Muscle layer of colon (tissue), 2 donors: Measurements from ENCODE around the gene OSBPL6.

ENCODE experiments used
- H3K27ac ChIP-seq: one replicate; pipeline ENCODE4 v1.7.0; 2013; ENCODE audit warnings: low read depth, mild to moderate bottlenecking, low read length, moderate library complexity
- H3K27me3 ChIP-seq, 2 donors: one replicate each; pipeline ENCODE4 v1.7.0; 2013; ENCODE audit warnings: low read length in 2 of 2, mild to moderate bottlenecking in 2 of 2; ENCODE audit not compliant: insufficient read depth in 2 of 2, control insufficient read depth in 1 of 2
- H3K36me3 ChIP-seq: one replicate; pipeline ENCODE4 v1.7.0; 2013; ENCODE audit warnings: mild to moderate bottlenecking, low read length; ENCODE audit not compliant: insufficient read depth
- H3K4me1 ChIP-seq: one replicate; pipeline ENCODE4 v1.7.0; 2013; ENCODE audit warnings: mild to moderate bottlenecking, low read length; ENCODE audit not compliant: insufficient read depth
- H3K4me3 ChIP-seq, 2 donors: one replicate each; pipeline ENCODE4 v1.7.0; 2013; ENCODE audit warnings: low read length in 2 of 2, low read depth in 1 of 2, mild to moderate bottlenecking in 1 of 2, moderate library complexity in 1 of 2
- H3K9ac ChIP-seq: one replicate; pipeline ENCODE4 v1.7.0; 2013; ENCODE audit warnings: low read length
- H3K9me3 ChIP-seq: one replicate; pipeline ENCODE4 v1.7.0; 2013; ENCODE audit warnings: mild to moderate bottlenecking, low read length
- donor health status: abdominal sarcoma.
- donor health status: Adenocarcinoma of cecum.

Gene OSBPL6

GRCh38 chr2:178263159-178263860 is 69.0 kb downstream of the OSBPL6 start:
- no peak overlapping the region for H3K27ac ChIP-seq

GRCh38 chr2:178264211-178264610 is 69.9 kb downstream of the OSBPL6 start:
- no peaks in the 10 kb centered on the region for H3K36me3 ChIP-seq
- no peak overlapping the region for H3K9ac ChIP-seq
- H3K4me3 ChIP-seq = no peak overlapping the region
- no peaks in the 10 kb centered on the region for H3K4me1 ChIP-seq
- no peaks in the 10 kb centered on the region for H3K9me3 ChIP-seq
- H3K27ac ChIP-seq = no peak overlapping the region
- no peaks in the 10 kb centered on the region for H3K27me3 ChIP-seq

More at GRCh38 chr2:178263159-178263860, 69.0 kb downstream of the OSBPL6 start:
- H3K4me3 ChIP-seq = no peak overlapping the region
- no peaks in the 10 kb centered on the region for H3K27me3 ChIP-seq
- H3K36me3 ChIP-seq = no peaks in the 10 kb centered on the region
- H3K9me3 ChIP-seq = no peaks in the 10 kb centered on the region
- no peaks in the 10 kb centered on the region for H3K4me1 ChIP-seq
- no peak overlapping the region for H3K9ac ChIP-seq

- Histone ChIP-seq H3K9ac (no peak overlapping the region), H3K27ac (no peak overlapping the region), H3K36me3 (no peaks in the 10 kb centered on the region), H3K27me3 (no peaks in the 10 kb centered on the region), H3K9me3 (no peaks in the 10 kb centered on the region), H3K4me3 (no peak overlapping the region), H3K4me1 (no peaks in the 10 kb centered on the region)
Measured at GRCh38 chr2:178265851-178266250, 71.5 kb downstream of the OSBPL6 start.

GRCh38 chr2:178266445-178266844 is 72.1 kb downstream of the OSBPL6 start:
- Histone ChIP-seq H3K36me3 (no peaks in the 10 kb centered on the region), H3K9ac (no peak overlapping the region), H3K27ac (no peak overlapping the region), H3K27me3 (no peaks in the 10 kb centered on the region), H3K9me3 (no peaks in the 10 kb centered on the region), H3K4me1 (no peaks in the 10 kb centered on the region), H3K4me3 (no peak overlapping the region)

- H3K9me3 ChIP-seq = no peaks in the 10 kb centered on the region
- no peak overlapping the region for H3K9ac ChIP-seq
- H3K36me3 ChIP-seq = no peaks in the 10 kb centered on the region
- no peak overlapping the region for H3K27ac ChIP-seq
- no peaks in the 10 kb centered on the region for H3K27me3 ChIP-seq
- no peak overlapping the region for H3K4me3 ChIP-seq
- H3K4me1 ChIP-seq = peaks cover 9% of the 10 kb centered on the region
Measured at GRCh38 chr2:178267660-178268059, 73.3 kb downstream of the OSBPL6 start.

- H3K36me3 ChIP-seq = no peaks in the 10 kb centered on the region
- no peak overlapping the region for H3K9ac ChIP-seq
- peaks cover 9% of the 10 kb centered on the region for H3K4me1 ChIP-seq
- no peak overlapping the region for H3K27ac ChIP-seq
- H3K9me3 ChIP-seq = no peaks in the 10 kb centered on the region
- H3K4me3 ChIP-seq = no peak overlapping the region
- H3K27me3 ChIP-seq = no peaks in the 10 kb centered on the region
Measured at GRCh38 chr2:178268435-178268834, 74.1 kb downstream of the OSBPL6 start.

- Histone ChIP-seq H3K27me3 (no peaks in the 10 kb centered on the region), H3K9me3 (no peaks in the 10 kb centered on the region), H3K9ac (no peak overlapping the region), H3K4me1 (peaks cover 9% of the 10 kb centered on the region), H3K36me3 (no peaks in the 10 kb centered on the region), H3K27ac (no peak overlapping the region), H3K4me3 (no peak overlapping the region)
Measured at GRCh38 chr2:178269438-178270224, 75.3 kb downstream of the OSBPL6 start.

- Histone ChIP-seq H3K36me3 (no peaks in the 10 kb centered on the region), H3K4me1 (peaks cover 9% of the 10 kb centered on the region), H3K27ac (no peak overlapping the region), H3K27me3 (no peaks in the 10 kb centered on the region), H3K4me3 (no peak overlapping the region), H3K9me3 (no peaks in the 10 kb centered on the region), H3K9ac (no peak overlapping the region)
Measured at GRCh38 chr2:178270338-178270737, 76.0 kb downstream of the OSBPL6 start.

GRCh38 chr2:178271094-178271493 is 76.8 kb downstream of the OSBPL6 start:
- Histone ChIP-seq H3K27ac (no peak overlapping the region), H3K36me3 (no peaks in the 10 kb centered on the region), H3K9ac (no peak overlapping the region), H3K4me1 (peaks cover 9% of the 10 kb centered on the region), H3K9me3 (no peaks in the 10 kb centered on the region), H3K27me3 (no peaks in the 10 kb centered on the region), H3K4me3 (no peak overlapping the region)

- Histone ChIP-seq H3K27ac (no peak overlapping the region), H3K9me3 (no peaks in the 10 kb centered on the region)
Measured at GRCh38 chr2:178271629-178272333, 77.5 kb downstream of the OSBPL6 start.

GRCh38 chr2:178273787-178274360 is 79.6 kb downstream of the OSBPL6 start:
- H3K4me1 ChIP-seq = peaks cover 9% of the 10 kb centered on the region
- H3K27me3 ChIP-seq = no peaks in the 10 kb centered on the region
- no peak overlapping the region for H3K9ac ChIP-seq
- no peaks in the 10 kb centered on the region for H3K9me3 ChIP-seq
- no peak overlapping the region for H3K27ac ChIP-seq
- H3K36me3 ChIP-seq = no peaks in the 10 kb centered on the region
- no peak overlapping the region for H3K4me3 ChIP-seq

More at GRCh38 chr2:178271629-178272333, 77.5 kb downstream of the OSBPL6 start:
- Histone ChIP-seq H3K4me1 (peaks cover 9% of the 10 kb centered on the region), H3K27me3 (no peaks in the 10 kb centered on the region), H3K9ac (no peak overlapping the region), H3K36me3 (no peaks in the 10 kb centered on the region), H3K4me3 (no peak overlapping the region)
